HG03460 (cell line): ENCODE measurements around the gene CANX.
"Not testable (repeated sequence)": the region's sequence is repeated elsewhere in the genome, so short reads cannot be mapped to it uniquely, and the experiment has no call there.

Experiments used
- ATAC-seq: cut with Tn5 transposase; IDR thresholded peaks from one replicate; pipeline ENCODE4 v1.9.1; 2021; ENCODE audit not compliant: unreplicated experiment

Gene CANX

DNA sequence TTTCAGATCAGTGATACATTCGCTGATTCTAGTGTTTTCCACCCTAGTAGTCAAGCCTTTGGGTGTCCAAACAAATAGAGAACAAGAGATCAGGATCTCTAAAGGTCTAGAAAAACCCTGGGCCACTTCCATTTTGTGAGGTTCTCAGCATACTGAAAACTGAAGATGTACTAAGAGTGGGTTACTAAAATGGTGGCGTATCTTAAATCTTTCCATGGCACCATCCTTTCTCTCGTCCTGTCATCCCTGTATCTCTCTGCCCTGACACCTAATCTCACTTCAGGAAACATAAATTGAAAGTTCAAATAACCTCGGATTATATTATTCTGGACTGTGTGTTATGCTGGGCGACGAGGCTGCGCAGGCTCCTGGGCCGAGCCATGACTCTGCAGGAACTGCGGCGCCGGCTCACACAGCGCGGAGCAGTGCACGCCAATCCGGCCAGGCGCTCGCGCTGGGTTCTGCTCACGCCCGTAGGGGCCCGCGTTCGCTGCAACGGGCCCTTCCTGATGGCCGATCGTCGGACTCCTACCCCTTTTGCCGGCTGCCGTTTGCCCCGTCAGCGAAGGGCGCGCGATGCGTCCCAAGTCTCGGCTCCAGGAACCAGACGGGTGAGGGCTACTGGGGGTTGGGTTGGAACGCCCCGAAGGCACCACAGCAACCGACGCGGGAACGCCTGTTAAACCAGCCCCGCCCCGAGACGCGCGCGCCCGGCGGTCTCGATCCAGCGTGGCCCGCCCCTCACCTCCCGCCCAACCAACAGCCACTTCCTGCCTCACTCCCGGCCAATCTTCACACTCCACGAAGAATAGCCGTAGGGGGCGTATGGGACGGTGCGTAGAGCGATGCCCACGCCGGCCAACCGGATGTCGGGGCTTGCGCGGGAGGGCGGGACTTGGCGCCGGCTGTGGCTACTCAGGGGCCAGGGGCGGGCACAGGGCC, 503 bp upstream of the CANX start:
- ATAC-seq = peak; percentile 88

DNA sequence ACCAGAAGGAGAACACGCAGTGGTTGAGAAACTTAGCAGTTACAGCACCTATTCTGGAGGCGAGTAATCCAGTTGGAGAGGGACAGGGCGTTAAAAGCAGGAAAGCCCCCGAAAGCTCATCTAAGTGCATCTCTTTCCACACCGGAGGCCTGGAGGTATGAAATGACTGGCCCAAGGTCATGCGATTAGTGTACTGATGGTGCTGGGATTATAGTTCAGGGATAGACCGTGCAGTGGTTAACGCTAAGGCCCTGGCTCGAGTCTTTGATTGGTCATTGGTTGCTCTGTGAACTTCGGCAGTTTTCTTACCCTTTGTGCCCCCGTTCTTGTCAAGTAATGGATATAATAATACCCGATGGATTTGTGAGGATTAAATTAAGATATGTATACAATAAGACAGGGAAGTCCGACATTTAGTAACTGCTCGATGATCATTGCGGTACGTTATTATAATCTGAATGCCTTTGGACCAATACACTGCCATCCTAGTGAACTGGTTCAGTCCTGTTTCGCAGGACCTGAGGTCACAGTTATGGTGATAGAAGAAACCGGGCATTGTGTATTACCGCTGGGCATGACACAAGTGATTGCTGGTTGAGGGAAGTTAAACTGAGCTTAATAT, 960 bp downstream of the CANX start:
- no peak for ATAC-seq

DNA sequence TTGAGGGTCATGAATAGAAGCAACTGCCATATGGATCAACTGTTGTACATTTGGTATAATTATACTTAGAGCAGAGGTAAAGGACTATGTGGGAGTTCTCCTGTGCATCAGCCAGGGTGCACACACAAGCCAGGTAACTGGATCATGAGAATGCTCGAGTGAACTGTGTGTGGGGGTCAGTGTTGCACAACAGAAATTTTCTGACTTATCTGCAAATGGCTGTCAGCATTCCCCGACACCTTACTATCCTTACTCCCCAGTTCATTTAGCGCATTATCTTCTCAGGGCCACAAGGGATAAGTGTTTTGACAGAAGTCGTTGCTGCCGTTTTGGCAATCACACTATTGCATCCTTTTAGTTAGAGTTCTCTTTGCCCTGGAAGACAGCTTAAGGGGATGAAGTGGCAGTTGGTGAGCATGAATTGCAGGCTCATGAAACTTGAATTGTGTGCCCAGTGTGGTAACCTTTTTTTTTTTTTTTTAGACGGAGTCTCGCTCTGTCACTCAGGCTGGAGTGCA, 1.7 kb downstream of the CANX start:
- ATAC-seq = no peak

DNA sequence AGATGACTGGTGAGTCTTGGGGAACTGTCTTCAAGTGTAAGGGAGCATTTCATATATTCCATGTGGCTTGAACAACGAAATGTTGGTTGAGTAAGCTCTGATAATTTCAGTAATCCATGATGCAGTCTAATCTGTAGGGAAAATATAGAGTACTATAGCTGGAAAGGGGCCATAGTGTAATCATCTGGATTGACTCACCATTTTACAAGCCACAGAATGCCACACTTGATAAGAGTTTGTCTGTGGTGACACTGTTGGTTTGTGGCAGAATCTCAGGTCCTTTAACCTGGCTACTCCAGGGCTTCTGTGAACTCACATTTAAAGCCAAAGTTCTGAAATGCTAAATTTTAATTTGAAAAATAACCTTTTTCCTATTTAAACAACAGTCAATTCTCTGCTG, 17.5 kb downstream of the CANX start:
- ATAC-seq = no peak

DNA sequence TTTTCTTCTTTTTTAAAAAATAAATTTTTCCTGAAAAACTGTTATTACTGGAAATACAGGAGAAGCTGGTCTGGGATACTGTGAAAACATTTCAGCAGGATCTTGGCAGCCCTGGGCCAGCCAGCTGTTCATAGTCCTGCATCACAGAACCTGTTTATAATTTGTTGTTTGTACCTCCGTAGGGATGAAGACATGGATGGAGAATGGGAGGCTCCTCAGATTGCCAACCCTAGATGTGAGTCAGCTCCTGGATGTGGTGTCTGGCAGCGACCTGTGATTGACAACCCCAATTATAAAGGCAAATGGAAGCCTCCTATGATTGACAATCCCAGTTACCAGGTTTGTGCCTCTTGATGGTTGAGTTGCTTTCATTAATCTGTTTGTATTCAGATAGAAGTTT, 21.5 kb downstream of the CANX start:
- ATAC-seq = no peak

DNA sequence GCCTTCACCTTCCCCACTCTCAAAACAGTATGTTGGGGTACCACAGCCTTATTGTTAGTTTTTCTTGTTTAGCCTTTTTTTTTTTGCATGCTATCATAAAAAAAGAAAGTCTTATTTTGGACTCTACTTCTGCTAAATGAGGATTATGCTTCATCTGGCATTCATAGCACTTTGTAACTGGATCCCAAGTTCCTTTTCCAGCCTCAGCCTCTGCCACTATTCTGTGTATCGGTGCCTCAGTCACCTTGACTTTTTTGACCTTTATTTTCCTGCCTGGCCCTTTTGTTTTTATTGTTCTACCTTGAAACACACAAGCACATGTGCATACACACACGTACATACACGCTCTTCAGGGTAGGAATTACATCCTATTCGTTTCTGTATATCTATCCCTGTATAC, 25.4 kb downstream of the CANX start:
- no peak for ATAC-seq

DNA sequence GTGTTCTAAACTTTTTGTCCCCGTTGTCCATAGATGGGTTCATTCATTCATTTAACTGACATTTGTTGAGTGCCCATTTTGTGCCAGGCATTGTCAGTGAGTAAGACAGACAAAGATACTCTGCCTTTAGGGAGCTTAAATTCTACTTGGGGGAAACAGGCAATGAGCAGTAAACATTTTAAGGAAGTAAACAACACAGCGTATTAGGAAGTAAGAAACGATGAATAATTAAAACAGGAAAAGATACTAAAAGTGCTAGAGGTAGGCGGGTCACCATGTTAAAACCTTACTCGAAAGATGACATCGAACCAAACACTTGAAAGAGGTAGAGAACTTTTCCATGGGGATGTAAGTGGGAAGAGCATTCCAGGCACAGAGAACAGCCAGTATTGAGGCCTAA, 28.3 kb downstream of the CANX start:
- no peak for ATAC-seq

DNA sequence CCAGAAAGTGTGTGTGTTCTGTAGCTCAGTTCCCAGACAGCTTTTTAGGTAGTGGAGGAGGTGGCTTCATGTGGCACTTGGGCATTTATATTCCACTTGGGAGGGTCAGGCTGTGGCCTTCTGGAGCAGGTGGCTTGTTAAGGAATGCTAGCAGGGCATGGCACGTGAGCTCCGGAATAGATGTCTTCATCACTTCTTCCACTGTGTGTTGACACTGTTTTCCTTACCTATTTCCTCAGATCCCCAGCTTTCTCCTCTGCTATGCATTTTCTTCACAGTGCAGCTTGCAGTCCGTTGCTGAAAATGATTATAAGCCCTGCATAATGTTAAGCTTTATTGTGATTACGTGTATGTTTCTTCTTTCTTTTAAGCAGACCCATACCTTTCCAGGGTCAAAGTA, 30.5 kb downstream of the CANX start:
- ATAC-seq = no peak

DNA sequence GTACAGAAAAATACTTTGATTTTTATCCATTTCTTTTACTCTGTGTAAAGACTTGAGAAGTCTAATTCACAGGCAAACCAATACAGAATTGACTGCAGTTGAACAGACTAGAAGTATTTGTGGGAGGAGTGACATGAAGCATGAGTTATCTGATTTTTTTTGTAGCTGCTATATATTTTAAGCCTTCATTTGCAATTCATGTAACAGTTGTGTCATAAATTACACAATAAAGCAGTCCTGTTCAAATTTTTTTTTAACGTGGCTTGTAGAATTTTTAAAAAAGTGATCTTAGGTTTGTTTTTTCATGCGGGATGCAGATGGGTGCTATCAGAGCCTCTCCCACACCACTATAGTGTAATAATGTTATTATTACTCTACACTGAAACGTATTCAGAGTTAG, 31.0 kb downstream of the CANX start:
- ATAC-seq = no peak

DNA sequence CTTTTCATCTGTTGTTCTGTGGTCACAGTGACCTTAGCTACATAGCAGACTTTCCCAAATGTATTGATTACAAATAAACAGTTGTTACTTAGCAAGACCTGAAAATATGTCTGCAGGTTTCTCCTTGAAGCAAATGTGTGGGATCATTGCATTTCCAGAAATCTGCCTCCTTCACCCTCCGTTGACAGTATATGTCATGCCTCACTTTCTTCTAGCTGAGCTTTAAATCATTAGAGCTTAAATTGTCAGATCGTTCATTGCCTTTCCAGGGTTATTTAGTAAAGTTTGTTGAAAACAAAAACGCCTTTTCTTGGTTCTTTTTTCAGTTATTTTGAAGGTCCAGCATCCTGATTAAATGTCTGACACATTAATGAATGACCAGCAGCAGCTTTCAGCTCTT, 31.6 kb downstream of the CANX start:
- no peak for ATAC-seq

DNA sequence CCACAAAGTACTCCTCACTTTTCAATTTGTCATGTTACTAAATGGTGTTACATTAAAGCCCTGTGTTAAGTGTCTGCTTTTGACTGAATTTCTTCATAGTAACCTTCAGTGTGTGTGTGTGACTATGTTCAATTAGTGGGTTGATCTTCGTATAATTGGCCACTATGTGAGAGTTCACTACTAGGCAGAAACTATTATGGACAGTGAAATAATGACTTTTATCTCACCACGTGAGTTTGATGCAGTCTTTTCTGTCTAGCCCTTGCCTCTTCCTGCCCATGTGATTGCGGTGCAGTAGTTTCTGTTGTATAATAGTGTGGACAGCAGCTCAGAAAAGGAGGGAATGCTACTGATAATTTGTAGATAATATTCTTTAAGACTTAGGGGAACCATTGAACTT, 32.1 kb downstream of the CANX start:
- no peak for ATAC-seq

DNA sequence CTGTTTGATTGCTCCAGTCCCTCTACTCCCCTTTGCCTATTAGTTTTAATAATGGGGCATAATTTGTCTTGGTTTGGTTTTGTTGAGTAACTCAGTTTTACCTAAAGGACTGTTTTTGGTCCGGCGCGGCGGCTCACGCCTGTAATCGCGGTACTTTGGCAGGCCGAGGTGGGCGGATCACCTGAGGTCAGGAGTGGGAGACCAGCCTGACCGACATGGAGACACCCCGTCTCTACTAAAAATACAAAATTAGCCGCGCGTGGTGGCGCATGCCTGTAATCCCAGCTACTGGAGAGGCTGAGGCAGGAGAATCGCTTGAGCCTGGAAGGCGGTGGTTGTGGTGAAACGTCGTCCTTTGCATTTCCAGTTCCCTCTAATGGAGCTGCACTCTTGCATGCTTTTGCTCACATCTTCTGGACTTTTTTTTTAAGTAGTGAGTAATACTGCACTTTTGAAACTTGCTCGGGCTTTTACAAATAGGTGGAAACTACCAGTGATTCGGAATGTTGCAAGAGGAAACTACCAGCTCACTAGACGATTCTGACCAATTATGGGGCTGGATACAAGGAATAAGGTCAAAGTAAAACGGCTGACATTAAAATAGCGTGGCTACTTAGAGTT, 33.1 kb downstream of the CANX start:
- peak; percentile 8 for ATAC-seq

DNA sequence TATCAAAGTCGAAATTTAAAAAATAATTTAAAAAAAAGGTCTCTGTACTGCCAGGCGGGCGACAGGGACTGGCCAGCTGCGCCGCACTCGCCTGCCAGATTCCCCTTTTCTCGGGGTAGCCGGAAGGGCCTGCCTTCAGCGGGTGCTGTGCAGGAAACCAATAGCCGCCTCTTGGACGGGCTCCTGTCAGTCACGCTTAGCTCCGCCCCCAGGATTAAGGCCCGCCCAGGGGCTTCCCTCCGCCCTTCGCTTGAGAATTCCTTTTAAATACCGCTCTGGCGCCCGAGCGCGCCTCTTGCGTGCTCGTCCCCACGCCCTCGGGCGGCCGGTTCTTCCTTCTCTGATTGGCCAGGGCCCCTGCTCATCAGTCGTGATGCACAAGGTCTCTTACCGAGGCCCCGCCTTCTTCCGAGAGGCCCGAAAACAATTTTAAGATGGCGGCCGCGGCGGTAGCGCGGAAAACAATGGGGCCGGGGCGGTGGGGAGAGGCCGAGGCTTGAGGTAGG, 33.7 kb downstream of the CANX start, which contains the start of gene MAML1:
TSS of gene MAML1 (plus strand) at position 411 of the 506 bp plus-strand sequence. CDS start 291 bp downstream, outside the sequence.
- ATAC-seq = peak; percentile 94

DNA sequence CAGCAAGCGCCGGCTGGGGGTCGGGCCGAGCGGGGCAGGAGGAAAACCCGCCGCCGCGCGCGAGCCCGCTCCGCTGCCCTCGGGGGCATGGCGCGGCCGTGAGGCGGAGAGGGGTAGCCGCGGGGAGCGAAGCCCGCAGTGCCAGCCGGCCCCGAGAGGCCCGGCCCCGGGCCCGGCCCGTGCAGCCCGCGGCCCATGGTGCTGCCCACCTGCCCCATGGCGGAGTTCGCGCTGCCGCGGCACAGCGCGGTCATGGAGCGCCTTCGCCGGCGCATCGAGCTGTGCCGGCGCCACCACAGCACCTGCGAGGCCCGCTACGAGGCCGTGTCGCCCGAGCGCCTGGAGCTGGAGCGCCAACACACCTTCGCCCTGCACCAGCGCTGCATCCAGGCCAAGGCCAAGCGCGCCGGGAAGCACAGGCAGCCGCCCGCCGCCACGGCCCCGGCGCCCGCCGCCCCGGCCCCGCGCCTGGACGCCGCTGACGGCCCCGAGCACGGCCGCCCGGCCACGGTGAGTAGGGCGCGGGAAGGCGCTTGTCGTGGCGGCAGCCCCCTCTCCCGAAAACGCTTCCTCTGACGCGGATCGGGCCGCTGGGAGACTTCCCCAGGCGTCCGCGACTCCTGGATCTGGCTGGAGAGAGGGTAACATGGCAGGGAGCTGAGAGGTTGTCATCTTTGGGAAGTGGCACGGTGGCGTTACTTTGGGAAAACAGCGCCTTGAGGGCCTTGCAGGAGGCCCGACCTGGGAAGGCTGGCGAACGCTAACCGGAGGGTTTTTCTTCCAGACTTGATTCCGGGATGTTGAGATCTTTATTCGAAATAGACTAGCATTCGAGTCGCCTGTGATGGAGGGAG, 34.4 kb downstream of the CANX start:
- ATAC-seq = peak; percentile 21

DNA sequence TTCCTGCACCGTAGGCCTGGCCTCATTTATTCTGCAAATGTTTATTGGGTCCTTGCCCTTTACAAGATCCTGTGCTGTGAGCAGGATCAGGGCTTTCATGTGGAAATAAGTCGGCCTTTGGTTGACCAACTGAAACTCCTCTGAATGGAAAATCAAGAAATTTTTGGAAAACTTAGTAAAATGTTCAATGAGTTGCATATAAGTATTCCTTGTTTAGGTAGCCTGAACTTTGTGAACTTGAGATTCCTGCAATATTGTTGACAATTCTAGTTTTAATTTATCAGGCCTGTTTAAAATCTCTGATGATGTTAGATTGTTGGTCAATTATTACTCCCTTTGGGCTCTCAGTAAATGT, 35.0 kb downstream of the CANX start:
- no peak for ATAC-seq

DNA sequence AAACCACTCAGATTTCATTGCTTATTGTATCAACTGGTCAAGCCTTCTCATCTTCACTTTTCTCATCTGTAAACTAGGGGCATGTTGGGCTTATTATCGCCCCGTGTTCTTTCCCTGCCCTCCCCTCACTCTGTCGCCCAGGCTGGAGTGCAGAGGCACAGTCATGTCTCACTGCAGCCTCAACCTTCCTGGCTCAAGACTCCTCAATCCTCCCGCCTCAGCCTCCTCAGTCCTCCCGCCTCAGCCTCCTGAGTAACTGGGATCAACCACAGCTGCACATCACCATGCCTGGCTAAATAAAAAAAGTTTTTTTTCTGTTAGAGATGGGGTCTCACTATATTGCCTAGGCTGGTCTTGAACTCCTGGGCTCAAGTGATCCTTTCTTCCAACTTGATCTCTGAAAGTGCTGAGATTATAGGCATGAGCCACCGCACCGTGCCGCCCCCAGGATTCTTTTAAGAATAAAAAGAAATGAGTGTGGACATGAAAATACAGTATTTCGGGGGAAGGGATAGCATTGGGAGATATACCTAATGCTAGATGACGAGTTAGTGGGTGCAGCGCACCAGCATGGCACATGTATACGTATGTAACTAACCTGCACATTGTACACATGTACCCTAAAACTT, 35.9 kb downstream of the CANX start:
- ATAC-seq = no peak

DNA sequence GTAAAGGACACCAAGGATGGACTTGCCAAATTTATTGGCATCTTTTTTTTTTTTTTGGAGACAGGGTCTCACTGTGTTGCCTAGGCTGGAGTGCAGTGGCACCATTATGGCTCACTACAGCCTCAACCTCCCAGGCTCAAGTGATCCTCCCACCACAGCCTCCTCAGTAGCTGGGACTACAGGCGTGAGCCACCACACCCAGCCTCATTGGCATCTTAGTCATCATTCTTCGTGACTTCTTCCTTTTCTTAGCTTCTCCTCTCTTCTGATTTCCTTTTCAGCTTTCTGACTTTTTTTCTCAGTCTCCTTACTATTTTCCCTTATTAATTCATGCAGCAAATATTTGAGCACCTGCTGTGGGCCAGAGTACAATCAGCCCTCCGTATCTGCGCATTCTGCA, 40.0 kb downstream of the CANX start:
- ATAC-seq = no peak

DNA sequence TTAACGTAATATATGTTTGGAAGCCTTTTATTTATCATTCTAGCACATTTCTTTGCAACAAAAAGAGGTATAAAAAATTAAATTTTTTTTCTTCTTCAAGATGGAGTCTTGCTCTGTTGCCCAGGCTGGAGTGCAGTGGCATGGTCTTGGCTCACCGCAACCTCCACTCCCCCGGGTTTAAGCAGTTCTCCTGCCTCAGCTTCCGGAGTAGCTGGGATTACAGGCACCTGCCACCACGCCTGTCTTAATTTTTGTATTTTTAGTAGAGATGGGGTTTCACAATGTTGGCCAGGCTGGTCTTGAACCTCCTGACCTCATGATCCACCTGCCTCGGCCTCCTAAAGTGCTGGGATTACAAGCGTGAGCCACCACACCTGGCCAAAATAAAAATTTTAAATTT, 45.3 kb downstream of the CANX start:
- ATAC-seq = not testable (repeated sequence)

DNA sequence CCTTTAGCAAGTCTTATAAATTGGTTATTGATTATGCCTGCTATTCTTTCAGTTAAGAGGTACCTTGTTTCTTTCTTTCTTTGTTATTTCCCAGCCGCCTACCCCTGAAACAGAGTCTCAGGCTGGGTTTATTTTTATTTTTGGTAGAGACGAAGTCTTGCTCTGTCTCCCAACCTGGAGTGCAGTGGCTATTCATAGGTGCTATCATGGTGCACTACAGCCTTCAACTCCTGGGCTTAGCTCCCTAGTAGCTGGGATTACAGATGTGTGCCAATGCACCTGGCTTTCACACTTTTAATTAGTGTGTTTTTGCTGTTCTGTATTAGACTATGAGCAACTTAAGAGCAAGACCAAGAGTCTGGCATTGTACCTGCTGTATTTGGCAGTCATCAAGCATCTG, 48.1 kb downstream of the CANX start:
- no peak for ATAC-seq

DNA sequence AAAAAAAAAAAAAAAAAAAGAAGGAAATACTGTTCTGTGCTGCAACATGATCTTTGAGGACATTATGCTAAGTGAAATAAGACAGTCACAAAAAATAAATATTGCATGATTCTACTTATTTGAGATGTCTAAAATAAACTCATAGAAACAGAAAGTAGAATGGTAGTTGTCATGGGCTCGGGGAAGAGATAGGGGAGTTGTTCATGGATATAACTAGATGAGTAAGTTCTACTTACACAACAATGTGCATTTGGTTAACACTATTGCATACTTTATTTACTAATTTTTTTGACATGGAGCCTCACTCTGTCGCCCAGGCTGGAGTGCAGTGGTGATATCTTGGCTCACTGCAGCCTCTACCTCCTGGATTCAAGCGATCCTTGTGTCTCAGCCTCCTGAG, 49.0 kb downstream of the CANX start:
- ATAC-seq = no peak
